Measurements from ENCODE around the gene SPATA1. TPM values are rescaled to one million over a fixed set of nuclear protein-coding genes. Genes with fewer than 3 reads are reported as not detected.

SPATA1 gene
- total RNA-seq, 2 experiments from 2014 or later: 1.4 to 4.8 TPM

DNA sequence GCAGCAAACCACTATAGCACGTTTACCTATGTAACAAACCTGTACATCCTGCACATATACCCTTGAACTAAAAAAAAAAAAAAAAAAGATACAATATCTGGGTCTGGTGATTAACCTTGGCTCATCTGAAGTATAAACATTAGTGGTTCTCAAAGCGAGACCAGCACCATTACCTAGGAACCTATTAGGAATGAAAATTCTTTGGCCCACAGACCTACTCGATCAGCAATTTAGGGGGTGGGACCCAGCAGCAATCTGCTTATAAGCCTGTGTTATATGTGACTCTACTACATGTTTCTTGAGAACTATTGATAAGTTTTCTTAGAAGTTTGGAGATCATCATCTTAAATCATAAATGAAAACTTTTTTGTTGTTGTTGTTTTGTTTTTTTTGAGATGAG is 9.7 kb upstream of the SPATA1 start:
- BruUV-seq (replicated peaks): no TSS peak
- no peak overlapping the region for H3K27ac ChIP-seq (ENCODE audit: low read depth, low read length, poor library complexity, severe bottlenecking)
- H3K4me1 ChIP-seq (ENCODE audit: insufficient read depth, low read length, poor library complexity, severe bottlenecking): no peaks in the 10 kb centered on the region
- peaks cover 29% of the 10 kb centered on the region; the same call in 1 of the 2 replicates for H3K79me2 ChIP-seq (ENCODE audit: insufficient read depth, low read depth, low read length)
- intact Hi-C loops (cut with micrococcal nuclease; ENCODE audit: unreplicated experiment): no loop called here
- TF ChIP-seq, protein P1, sequence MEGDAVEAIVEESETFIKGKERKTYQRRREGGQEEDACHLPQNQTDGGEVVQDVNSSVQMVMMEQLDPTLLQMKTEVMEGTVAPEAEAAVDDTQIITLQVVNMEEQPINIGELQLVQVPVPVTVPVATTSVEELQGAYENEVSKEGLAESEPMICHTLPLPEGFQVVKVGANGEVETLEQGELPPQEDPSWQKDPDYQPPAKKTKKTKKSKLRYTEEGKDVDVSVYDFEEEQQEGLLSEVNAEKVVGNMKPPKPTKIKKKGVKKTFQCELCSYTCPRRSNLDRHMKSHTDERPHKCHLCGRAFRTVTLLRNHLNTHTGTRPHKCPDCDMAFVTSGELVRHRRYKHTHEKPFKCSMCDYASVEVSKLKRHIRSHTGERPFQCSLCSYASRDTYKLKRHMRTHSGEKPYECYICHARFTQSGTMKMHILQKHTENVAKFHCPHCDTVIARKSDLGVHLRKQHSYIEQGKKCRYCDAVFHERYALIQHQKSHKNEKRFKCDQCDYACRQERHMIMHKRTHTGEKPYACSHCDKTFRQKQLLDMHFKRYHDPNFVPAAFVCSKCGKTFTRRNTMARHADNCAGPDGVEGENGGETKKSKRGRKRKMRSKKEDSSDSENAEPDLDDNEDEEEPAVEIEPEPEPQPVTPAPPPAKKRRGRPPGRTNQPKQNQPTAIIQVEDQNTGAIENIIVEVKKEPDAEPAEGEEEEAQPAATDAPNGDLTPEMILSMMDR (conservative IDR thresholded peaks at IDR 0.05; ENCODE audit: low read length): no peak
- no peak for TF ChIP-seq EZH2phosphoT487 (IDR thresholded peaks at IDR 0.05; ENCODE audit: borderline replicate concordance, low read depth, low read length)
- no peak overlapping the region for H3K4me3 ChIP-seq (ENCODE audit: low read depth, low read length, poor library complexity, severe bottlenecking)
- no peak overlapping the region for H2AFZ ChIP-seq (ENCODE audit: low read length)
- ChIA-PET CTCF (ENCODE audit: unreplicated experiment) (no interaction called here), POLR2A (interaction anchor here (0.8 to 2.0 kb wide), 2 partner anchors 8 to 10 kb away, joined by 4 to 9 read pairs; partner anchors contain the start of genes GNG5 and SPATA1)
- H3K9me2 ChIP-seq (ENCODE audit: insufficient read depth, low read length): no peaks in the 10 kb centered on the region
- H3K4me2 ChIP-seq (ENCODE audit: low read length): no peak overlapping the region
- H4K20me1 ChIP-seq (ENCODE audit: insufficient read depth, low read length): 0 out of 2 replicates have a peak, but pooled peaks cover 4% of the 10 kb centered on the region
- no peaks in the 10 kb centered on the region for H3K9me3 ChIP-seq (ENCODE audit: low read length)
- peaks cover 100% of the 10 kb centered on the region for H3K36me3 ChIP-seq (ENCODE audit: insufficient read depth, low read length)
- no peak for DNase-seq (ENCODE audit: low spot score)

DNA sequence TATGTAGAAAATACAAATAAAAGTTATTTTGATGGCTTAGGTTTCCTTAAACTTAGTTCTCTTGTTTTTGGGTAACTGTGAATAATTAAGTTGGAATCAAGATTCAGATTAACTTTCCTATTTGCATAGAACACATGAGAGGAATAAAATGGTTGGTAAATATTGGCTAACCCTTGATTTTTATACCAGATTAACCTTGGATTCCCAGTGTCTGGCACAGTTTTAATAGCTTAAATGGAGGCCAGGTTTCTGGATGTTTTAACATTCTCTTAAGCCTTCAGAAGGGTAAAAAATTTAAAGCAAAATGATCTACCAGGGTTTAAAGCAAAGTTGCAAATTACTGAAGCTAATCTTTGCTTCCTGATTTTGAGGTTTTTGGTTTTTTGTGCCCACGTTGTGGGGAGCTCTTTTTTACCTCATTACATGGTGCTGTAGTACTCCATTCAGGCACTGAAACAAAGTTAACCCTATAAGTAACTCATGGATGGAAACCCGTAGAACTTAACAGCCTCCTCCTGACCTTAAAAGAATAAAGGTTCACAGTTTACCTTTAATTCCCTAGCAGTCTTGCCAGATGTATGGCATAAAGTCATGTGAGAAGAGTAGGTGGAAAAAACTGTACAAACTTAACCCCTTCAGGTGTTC is 8.4 kb upstream of the SPATA1 start:
- peaks cover 40% of the 10 kb centered on the region for H3K79me2 ChIP-seq (ENCODE audit: insufficient read depth, low read depth, low read length)
- CTCF ChIA-PET (ENCODE audit: unreplicated experiment): no interaction called here
- DNase-seq (ENCODE audit: low spot score): no peak
- 0 out of 2 replicates have a peak, but pooled peaks cover 5% of the 10 kb centered on the region for H4K20me1 ChIP-seq (ENCODE audit: insufficient read depth, low read length)
- H3K4me1 ChIP-seq (ENCODE audit: insufficient read depth, low read length, poor library complexity, severe bottlenecking): no peaks in the 10 kb centered on the region
- no TSS peak for BruUV-seq (replicated peaks)
- peaks cover 100% of the 10 kb centered on the region for H3K36me3 ChIP-seq (ENCODE audit: insufficient read depth, low read length)
- no peaks in the 10 kb centered on the region for H3K9me3 ChIP-seq (ENCODE audit: low read length)
- H3K27ac ChIP-seq (ENCODE audit: low read depth, low read length, poor library complexity, severe bottlenecking): no peak overlapping the region
- POLR2A ChIA-PET: interaction anchor here (0.9 kb wide), 1 partner anchor 18 kb away, joined by 5 read pairs; no protein-coding TSS in a partner anchor
- TF ChIP-seq, protein P1 (conservative IDR thresholded peaks at IDR 0.05; ENCODE audit: low read length): no peak
- no peak for TF ChIP-seq EZH2phosphoT487 (IDR thresholded peaks at IDR 0.05; ENCODE audit: borderline replicate concordance, low read depth, low read length)
- intact Hi-C loops (cut with micrococcal nuclease; ENCODE audit: unreplicated experiment): no loop called here
- no peak overlapping the region for H3K4me2 ChIP-seq (ENCODE audit: low read length)
- no peak overlapping the region for H3K4me3 ChIP-seq (ENCODE audit: low read depth, low read length, poor library complexity, severe bottlenecking)
- no peak overlapping the region for H2AFZ ChIP-seq (ENCODE audit: low read length)
- no peaks in the 10 kb centered on the region for H3K9me2 ChIP-seq (ENCODE audit: insufficient read depth, low read length)

DNA sequence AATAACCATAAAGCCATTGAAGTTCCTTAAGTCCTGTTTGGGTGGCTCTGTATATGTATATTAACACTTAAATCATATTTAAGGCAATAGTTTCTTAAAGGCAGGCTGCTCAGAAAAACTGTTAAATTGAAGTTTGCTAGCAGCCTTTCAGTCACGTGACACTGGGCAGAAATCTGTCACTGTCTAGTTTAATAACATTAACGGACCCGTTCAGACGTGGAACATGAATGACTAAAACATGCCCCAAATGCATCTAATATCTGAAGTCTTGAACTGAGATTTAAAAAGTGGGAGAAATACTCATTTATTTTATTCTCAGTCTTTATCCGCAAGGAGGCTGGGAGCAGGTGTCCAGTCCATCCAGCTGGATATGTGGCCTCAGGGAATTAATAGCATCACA is 3.3 kb upstream of the SPATA1 start:
- H3K4me3 ChIP-seq (ENCODE audit: low read depth, low read length, poor library complexity, severe bottlenecking): no peak overlapping the region
- no TSS peak for BruUV-seq (replicated peaks)
- no peak for DNase-seq (ENCODE audit: low spot score)
- H3K9me3 ChIP-seq (ENCODE audit: low read length): no peaks in the 10 kb centered on the region
- ChIA-PET POLR2A (interaction anchor here (1.0 to 4.4 kb wide), 5 partner anchors 16 to 358 kb away, joined by 3 to 43 read pairs (median 5); partner anchors contain the start of gene PRKACB), CTCF (ENCODE audit: unreplicated experiment) (no interaction called here)
- intact Hi-C loops (cut with micrococcal nuclease; ENCODE audit: unreplicated experiment): loop anchor here (1.0 to 10.0 kb wide), 3 partner anchors 12 to 764 kb away; no protein-coding TSS in a partner anchor
- H3K9me2 ChIP-seq (ENCODE audit: insufficient read depth, low read length): no peaks in the 10 kb centered on the region
- no peak overlapping the region for H3K27ac ChIP-seq (ENCODE audit: low read depth, low read length, poor library complexity, severe bottlenecking)
- no peak overlapping the region for H2AFZ ChIP-seq (ENCODE audit: low read length)
- peaks cover 30% of the 10 kb centered on the region for H4K20me1 ChIP-seq (ENCODE audit: insufficient read depth, low read length)
- TF ChIP-seq, protein P1 (conservative IDR thresholded peaks at IDR 0.05; ENCODE audit: low read length): no peak
- no peak for TF ChIP-seq EZH2phosphoT487 (IDR thresholded peaks at IDR 0.05; ENCODE audit: borderline replicate concordance, low read depth, low read length)
- peaks cover 82% of the 10 kb centered on the region for H3K79me2 ChIP-seq (ENCODE audit: insufficient read depth, low read depth, low read length)
- peak overlapping the region; percentile 86; the same call in 1 of the 2 replicates for H3K4me2 ChIP-seq (ENCODE audit: low read length)
- peaks cover 29% of the 10 kb centered on the region for H3K4me1 ChIP-seq (ENCODE audit: insufficient read depth, low read length, poor library complexity, severe bottlenecking)
- peaks cover 56% of the 10 kb centered on the region for H3K36me3 ChIP-seq (ENCODE audit: insufficient read depth, low read length)

Data from OCI-LY7 (cell line).